GM18868 (cell line): Measurements from ENCODE around the gene ARHGEF19.
"Not testable (repeated sequence)": the region's sequence is repeated elsewhere in the genome, so short reads cannot be mapped to it uniquely, and the experiment has no call there.

Experiments used
- ATAC-seq: cut with Tn5 transposase; IDR thresholded peaks from one replicate; pipeline ENCODE4 v1.9.1; 2021; ENCODE audit warnings: mild to moderate bottlenecking, moderate library complexity; ENCODE audit not compliant: unreplicated experiment

ARHGEF19 gene

DNA sequence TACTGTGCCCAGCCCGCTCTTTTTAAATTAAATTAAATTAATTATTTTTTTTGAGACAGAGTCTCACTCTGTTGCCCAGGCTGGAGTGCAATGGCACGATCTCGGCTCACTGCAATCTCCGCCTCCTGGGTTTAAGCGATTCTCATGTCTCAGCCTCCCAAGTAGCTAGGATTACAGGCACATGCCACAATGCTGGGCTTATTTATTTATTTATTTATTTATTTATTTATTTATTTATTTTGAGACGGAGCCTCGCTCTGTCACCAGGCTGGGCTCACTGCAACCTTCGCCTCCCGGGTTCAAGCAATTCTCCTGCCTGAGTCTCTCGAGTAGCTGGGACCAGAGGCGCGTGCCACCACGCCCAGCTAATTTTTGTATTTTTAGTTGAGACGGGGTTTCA is 10.3 kb upstream of the ARHGEF19 start:
- not testable (repeated sequence) for ATAC-seq

DNA sequence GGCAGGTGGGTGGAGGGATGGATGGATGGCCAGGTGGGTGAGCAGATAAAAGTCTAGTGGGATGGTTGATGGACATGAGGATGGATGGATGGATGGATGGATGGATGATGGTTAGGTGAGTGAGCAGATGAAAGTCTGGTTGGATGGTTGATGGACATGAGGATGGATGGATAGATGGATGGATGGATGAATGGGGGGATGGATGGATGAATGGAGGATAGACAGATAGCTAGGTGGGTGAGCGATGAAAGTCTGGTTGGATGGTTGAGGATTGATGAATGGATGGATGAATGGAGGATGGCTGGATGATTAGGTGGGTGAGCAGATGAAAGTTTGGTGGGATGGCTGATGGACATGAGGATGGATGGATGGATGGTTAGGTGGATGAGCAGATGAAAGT is 9.0 kb upstream of the ARHGEF19 start:
- ATAC-seq = no peak

DNA sequence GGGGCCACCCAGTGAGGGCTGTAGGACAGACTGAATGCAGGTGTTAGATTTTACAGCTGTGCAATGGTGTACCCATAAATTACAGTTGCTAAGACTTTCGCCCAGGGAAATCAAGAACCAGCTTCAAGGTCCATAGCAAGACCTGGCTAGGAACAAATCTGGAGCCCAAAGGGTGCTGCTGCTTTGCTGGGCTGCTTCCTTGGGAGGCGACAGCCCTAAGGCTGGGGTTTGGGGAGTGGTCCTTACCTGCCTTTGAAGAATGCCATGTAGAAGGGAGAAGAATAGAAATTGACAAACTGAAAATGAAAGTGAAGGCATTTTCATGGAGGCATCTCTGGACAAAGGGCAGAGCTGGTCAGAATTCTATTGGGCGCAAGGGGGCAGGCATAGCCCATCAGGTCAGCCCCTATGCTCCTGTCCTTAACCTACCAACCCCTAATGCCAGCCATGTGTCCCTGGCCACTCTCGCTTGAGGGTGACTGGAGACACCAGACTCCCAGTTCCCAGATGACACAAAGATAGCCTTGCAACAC is 7.6 kb upstream of the ARHGEF19 start:
- ATAC-seq = no peak

DNA sequence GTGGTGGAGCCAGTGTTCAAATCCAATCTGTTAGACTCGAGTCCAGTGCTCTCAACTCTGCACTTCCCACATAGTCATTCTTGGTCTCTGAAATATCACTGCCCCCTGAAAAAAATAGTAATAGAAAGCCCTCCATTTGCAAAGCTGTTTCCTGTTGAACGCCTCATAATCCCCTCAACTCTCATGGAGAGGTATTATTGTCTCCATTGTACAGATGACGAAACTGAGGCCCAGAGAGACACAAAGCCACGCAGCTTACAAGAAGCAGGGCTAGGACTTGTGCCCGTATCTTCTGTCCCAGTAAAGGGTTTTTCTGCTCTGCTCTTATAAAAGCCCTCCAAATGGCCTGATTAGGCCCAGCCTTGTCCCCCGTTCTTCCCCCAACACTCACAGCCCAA is 6.2 kb upstream of the ARHGEF19 start:
- no peak for ATAC-seq

DNA sequence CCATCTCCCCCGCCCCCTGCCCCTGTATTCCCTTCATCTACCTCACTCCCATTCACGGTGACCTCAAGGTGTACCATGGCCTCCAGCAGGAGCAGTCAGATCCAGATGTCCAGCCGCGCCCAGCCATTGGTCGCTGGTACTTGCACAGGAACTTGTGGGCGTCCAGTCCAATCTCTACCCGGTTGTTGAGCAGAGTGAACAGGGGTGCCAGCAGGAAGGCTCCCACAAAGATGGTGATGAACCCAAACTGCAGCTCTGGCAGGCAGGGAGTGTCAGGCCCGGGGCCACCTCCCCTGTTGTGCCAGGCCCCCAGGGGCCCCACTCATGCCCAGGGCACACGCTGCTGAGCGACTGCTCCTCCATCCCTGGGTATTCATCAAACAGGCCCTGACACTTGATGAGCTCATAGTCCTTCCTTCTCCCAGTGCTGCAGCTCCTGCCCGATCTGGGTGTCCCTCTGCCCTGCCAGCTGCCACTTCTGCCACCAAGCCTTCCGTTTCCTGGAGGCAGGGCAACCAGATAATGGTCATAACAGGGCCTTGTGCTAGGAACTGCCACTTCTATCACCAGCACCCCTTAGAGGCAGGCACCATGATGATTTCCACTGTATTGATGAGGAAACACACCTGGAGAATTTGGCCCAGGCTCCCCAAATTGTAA is 5.7 kb upstream of the ARHGEF19 start:
- no peak for ATAC-seq

DNA sequence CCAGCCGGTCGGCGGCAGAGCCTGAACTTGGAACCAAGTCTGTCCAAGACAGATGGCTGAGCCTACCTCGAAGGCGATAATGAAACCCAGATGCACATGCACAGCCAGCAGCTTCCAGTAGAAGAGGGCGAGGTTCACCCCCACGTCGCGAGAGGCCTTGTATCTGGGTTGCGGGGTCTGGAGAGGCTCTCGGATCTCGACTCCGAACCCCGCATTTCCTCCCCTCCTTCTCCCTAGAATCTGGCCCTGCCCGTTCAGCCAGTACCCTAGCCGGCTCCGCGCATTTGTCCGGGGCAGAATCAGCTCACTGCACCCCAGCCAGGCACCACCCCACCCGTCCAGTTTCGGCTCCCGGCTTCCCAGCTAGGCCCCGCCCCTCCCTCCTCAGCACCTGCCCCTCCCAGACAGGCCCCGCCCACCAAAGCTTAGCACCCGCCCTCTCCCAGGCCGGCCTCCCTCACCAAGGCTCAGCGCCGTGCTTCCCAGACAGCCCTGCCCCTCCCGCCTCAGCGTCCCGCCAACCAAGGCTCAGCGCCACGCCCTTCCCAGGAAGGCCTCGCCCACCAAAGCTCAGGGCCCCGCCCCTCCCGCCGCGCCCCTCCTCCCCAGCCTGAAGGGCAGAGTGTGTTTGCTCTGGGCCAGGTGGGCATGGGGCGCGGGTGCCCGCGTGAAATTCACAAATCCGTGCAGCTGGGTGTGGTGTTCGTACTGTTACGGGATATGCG is 4.8 kb upstream of the ARHGEF19 start:
- ATAC-seq = peak; percentile 89

DNA sequence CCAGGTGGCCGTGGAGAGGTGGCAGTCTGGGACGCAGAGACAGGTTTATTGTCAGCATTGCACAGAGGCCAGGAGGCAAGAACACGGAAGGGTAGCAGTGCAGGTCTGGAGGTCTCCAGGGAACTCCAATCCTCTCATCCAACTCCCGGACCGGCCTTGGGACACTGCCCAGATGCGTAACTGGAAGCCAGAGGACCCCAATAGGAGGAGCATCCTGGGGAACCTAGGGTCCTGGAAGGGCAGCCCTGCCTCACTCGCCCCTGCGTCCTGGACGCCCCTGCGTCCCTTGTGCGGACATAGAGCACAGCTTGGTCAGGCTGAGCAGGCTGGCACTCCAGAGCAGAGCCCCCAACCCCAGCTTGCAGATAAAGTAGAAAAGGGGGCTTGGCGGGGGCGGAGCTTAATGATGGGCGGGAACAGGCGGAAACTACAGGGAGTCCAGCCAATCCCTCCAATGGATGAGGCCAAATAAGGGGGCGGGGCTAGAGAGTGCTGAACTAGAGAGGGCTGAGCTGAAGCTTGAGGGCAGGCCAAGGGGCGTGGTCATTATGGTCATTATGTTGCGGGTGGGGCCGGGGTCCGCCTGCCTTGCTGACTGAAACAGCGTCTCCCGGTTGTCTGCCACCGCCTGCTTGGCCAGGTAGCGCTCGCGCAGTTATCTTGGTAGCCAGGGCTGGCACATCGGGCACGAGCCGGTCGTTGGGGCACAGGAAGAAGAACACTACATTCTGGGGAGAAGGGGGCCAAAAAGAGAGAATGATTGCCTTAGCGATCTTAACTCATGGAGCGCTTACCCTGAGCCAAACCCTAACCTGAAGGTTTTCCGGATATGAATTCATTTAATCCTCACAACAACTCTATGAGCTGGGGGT is 3.7 kb upstream of the ARHGEF19 start:
- no peak for ATAC-seq

DNA sequence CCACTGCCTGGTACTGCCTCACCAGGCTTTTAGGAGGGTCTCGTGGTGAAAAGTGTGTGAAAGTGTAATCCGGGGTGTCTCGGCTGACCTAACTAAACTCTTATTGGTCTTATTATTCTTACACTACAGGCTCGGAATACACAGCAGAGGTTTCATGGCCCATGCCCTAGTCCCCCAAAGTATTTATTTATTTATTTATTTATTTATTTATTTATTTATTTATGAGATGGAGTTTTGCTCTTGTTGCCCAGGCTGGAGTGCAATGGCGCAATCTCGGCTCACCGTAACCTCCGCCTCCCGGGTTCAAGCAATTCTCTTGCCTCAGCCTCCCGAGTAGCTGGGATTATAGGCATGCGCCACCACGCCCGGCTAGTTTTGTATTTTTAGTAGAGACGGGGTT is 2.8 kb upstream of the ARHGEF19 start:
- not testable (repeated sequence) for ATAC-seq

DNA sequence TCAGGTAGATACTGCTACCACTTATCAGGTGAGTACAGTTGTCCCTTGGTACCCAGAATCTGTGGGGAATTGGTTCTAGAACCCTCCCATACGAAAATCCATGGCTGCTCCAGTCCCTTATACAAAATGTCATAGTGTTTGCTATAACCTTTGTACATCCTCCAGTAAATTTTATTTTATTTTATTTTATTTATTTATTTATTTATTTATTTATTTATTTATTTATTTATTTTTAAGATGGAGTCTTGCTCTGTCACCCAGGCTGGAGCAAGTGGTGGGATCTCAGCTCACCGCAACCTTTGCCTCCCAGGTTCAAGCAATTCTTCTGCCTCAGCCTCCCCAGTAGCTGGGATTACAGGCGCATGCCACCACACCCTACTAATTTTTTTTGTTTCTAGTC is 1.1 kb upstream of the ARHGEF19 start:
- ATAC-seq = not testable (repeated sequence)

DNA sequence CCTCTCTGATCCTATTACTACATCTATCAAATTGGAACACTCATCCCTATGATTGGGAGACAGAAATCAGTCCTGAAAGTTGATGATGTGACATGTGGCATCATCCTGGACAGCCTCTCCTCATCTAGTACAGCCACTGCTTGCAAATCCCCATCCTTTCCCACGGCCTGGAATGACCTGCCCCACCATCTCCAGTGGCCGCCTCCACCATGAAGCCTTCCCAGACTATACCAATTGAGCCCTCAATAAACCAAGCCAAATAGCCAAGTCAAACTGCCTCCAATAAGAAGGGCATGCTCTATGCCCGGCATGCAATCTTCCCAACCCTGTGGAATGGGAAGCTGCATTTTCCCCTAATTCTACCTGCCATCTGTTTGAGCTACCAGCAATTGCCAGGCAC is 561 bp upstream of the ARHGEF19 start:
- ATAC-seq = no peak

DNA sequence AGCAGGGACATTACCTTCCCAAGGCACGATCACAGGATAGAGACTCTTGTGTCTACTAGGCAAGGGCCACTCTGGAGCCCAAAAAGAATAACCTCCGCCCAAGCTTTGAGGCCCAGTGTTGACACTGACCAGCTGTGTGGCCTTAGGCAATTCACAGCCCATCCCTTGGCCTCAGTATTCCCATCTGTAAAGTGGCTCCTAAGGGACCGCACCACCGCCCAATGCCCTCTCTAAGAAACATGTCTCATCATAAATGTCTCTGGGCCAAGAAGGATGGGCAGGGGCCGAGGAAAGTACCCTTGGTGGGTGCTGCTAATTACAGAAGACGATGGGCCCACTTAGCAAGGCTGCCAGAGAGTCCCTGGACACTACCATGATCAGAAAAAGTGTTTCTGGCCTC is 628 bp downstream of the ARHGEF19 start:
- ATAC-seq = no peak

DNA sequence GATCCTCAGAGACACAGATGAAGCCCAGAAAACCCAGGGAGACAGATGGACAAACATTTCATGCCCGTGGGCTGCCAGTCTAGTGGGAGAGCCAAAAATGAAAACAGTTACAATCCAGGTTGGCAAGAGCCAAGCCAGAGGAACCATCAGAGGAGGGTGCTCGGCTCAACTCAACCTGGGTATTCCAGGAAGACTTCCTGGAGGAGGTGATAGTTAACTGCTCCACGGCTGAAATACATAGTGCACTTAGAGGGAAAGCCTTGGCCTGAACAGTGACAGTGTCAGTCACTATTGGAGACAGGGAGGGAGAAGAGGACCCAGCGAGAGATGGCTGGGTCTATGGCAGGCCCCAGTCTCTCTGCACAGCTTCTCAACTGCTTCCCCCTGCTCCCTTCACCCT is 1.9 kb downstream of the ARHGEF19 start:
- no peak for ATAC-seq

DNA sequence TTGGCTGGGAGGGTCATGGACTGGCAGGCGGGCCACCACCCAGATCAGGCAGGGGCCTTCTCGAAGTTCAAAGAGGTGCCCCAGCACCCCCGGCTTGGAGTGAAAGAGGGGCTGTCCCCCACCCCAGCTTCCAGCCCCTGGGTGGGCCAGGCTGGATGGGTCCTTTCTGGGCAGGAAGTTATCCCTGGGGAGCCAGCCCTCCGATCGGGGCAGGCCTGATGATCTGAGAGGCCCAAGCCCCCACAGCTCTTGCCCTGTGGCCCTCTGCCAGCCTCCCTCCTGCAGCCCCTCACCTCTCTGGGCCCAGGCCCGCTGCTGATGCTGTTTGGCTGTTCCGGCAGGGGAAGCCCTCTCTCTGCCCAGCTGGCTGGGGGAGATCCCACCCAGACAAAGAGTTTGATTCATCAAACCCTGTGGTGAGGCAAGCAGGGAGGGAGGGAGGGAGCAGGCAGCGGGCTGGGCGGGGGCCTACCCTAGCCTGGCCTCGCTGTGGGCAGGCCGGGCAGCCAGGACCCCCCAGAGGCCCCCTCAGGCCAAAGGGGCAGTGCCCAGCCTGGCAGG is 2.5 kb downstream of the ARHGEF19 start:
- ATAC-seq = no peak

DNA sequence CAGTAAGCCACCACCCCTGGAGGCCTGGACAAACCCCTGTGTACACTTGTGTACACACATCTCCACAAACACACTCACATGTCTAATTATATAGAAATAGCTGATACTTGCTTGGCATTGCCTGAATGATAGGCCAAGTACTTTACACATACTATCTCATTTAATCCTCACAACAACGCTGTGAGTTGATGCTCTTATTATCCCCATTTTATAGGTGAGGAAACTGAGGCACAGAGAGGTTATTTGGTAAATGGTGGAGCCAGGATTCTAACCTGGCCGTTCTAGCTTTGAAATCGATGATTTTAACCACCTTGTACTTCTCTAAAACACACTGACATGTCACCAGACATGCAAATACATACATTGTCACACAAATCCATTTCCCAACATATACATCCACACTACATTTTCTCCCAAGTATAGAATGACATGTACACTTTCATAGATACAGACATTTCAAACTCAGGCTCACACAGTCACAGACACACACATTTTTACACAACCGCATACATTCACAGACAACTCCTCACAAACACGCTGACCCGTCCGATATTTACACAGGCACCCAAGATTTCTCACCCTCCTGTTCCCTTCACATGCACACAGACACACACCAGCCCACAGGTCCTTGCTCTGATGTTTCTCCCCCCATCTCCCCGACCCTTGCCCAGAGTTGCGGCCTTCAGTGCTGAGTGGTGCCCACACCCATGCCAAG is 3.2 kb downstream of the ARHGEF19 start:
- ATAC-seq = no peak

DNA sequence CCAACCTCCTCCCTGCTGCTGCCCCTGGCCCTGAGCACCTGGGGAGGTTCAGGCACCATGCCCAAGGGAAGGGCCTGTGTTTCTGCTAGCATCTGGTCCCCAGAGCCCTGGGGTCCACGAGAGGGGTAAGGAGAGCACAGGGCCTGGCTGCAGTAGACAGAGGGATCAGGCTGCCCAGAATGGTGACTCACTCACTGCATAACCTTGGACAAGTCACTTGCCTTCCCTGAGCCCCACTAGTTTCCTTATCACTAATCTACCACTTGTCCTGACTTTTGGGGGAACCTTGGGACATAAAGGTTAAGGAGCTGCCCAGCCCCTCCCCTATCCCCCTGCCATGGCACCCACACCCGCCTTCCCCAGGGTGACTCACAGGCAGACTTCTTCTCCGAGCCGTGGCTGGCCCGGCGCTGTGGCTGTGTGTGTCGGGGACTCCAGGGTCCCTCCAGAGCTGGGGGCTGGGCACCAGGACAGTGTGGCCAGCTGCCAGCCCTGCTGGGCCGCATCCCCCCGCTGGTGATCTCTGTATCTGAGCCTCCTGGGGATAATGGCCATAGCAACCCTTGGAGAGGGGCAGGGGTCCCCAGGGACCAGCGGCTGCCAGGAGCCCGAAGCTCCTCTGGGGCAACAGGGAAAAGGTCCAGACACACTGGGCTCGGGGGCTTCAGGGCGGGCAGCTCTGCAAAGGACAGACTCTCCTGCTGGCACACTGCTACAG is 4.0 kb downstream of the ARHGEF19 start:
- no peak for ATAC-seq

DNA sequence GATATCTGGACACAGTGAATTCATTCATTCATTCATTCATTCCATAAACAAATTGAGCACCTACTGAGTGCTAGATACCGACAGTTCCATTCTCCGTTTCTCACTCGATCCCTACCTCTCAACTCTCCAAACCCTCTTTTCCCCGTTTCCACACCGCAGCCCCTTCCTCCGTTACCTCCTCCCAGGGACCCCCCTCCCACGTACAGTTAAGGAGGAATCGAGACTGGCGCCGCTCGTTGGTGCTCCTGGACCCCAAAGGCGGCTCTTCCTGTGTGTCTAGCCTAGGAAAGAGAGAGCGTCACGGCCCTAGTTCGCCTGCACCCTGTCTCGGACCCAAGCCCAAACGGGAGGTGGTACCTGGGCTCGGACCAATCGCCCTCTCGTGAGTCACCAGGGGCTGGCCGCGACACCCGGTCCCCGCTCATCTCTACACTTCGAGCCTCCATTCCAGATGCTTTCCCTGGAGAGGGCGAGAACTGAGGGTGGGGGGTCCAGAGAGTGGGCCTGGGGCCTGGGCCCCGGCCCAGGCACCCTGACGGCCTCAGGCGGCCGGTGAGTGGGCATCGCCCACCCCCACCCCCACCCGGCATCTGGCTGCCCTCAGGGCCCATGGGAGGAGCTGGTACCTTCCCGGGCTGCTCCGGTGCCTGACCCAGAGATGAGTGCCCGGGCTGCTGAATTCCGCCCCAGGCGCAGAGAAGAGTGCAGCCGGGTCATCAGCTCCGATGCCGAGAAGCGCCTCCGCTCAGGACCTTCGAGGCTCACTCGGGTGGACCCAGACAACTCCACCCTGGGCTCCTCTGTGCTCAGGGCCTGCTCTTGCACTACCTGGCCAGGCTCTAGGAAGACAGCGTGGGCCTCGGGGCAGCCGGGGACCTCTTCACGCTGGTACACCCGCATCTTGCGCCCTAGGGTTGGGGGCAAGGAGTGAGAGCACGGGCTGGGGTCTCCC is 4.9 kb downstream of the ARHGEF19 start:
- ATAC-seq = no peak

DNA sequence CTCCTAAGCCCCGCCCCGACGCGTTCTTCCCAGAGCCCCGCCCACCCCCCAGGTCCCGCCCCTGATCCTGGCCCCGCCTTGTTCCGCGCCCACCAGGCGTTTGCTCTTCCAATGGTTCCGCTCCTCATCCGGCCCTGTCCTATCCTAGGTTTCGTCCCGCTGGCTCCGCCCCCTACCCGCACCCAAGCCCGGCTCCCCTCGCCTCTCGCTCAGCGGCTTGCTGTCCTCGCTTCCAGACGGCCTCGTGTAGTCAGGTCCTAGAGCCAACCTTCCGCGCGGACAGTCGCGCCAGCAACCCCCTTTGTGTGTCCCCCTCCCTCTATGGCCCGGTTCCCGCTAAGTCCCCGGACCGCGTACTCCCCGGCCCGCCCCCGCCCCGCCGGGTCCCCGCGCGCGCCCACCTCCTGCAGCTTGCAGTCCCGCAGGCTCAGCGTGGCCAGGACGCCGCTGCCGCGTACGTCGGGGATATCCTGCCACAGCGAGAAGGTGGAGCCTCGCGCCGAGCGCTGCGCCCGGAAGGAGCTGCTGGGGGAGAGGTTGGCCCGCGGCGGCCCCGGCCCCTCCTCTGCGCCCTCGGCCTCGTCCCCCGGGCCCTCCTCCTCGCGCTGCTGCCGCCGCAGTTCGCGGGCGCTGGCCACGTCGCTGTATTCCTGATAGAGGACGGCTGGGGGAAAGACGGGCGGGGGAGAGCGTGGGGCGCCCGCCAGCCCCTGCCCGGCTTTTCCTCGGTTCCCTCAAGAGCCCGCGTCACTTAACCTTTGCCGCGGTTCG is 5.7 kb downstream of the ARHGEF19 start:
- ATAC-seq = peak; percentile 65
